ENCODE data around the gene LSM12. TPM values are rescaled to one million over a fixed set of nuclear protein-coding genes. Genes with fewer than 3 reads are reported as not detected.

Gene LSM12
- total RNA-seq, 2 donors from 2014 or later: 24.9 to 30.8 TPM

DNA sequence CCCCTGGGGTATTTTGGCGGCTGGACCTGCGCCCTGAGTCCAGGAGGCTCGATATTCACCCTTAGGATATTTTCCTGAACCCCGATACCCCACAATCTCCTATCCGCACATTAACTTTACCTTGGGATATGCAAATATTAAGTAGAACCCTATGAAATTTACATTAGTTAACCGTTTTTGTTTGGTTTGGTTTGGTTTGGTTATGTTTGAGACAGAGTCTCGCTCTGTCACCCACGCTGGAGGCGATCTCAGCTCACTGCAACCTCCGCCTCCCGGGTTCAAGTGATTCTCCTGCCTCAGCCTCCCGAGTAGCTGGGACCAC, 71.4 kb downstream of the LSM12 start:
- peaks cover 0 to 11% of the 10 kb centered on the region in 2 donors for H3K4me1 ChIP-seq (ENCODE audit: control insufficient read depth in 1 of 2, low read depth in 2 of 2)
- no peak overlapping the region for H3K4me3 ChIP-seq
- no peaks in the 10 kb centered on the region for H3K36me3 ChIP-seq
- ATAC-seq (ENCODE audit: insufficient number of reproducible peaks, low FRiP score, low read depth): no peak
- no peak for DNase-seq (ENCODE audit: low spot score)
- no peak overlapping the region for H3K27ac ChIP-seq
- no peaks in the 10 kb centered on the region for H3K9me3 ChIP-seq
- TF ChIP-seq, protein P1, sequence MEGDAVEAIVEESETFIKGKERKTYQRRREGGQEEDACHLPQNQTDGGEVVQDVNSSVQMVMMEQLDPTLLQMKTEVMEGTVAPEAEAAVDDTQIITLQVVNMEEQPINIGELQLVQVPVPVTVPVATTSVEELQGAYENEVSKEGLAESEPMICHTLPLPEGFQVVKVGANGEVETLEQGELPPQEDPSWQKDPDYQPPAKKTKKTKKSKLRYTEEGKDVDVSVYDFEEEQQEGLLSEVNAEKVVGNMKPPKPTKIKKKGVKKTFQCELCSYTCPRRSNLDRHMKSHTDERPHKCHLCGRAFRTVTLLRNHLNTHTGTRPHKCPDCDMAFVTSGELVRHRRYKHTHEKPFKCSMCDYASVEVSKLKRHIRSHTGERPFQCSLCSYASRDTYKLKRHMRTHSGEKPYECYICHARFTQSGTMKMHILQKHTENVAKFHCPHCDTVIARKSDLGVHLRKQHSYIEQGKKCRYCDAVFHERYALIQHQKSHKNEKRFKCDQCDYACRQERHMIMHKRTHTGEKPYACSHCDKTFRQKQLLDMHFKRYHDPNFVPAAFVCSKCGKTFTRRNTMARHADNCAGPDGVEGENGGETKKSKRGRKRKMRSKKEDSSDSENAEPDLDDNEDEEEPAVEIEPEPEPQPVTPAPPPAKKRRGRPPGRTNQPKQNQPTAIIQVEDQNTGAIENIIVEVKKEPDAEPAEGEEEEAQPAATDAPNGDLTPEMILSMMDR (IDR thresholded peaks at IDR 0.05): no peak
- no peaks in the 10 kb centered on the region for H3K27me3 ChIP-seq (replicated peaks; ENCODE audit: insufficient read depth)

DNA sequence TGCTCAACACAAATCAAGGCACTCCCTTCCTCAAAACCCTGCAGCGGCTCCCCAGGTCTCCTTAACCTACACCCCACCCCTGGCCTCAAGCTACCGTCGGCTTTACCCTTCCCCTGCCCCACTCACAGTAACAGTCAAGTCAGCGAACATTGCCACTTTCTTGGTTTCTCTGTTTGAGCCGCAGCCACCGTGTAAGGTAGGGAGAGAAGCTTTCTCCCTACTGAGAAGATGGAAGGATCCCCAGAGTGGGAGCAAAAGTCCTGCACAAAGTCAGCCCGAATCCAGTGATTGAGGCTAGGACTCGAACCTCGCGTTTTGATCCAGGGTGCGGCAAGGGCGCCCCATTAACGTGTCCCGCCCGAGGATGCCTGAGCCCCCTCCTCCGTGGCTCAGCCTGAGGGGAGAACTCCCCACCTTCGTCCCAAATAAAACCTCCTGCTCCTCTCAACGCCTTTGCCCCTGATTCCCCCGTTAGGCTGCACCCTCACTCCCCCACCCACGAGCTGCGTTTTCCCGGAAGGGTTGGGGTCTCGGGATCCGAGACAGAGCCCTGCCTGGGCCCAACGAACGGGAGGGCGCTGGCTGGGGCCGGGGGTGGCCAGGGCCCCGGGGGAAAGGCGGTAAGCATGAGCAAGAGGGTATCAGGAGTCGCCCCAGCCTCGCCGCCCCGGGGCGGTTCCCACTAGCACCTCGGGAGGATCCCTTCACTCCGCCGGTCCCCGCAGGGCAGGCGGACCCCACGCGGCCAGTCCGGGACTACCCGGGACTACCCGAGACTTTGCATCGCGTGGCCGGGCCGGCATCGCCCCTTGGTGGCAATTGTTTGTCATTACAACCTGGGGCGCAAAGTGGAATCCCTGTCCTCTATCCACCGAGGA, 72.0 kb downstream of the LSM12 start:
- no peaks in the 10 kb centered on the region for H3K9me3 ChIP-seq
- no peak for ATAC-seq (ENCODE audit: insufficient number of reproducible peaks, low FRiP score, low read depth)
- H3K27me3 ChIP-seq (replicated peaks; ENCODE audit: insufficient read depth): no peaks in the 10 kb centered on the region
- H3K27ac ChIP-seq: no peak overlapping the region
- H3K36me3 ChIP-seq: no peaks in the 10 kb centered on the region
- H3K4me1 ChIP-seq (ENCODE audit: control insufficient read depth in 1 of 2, low read depth in 2 of 2): peaks cover 0 to 11% of the 10 kb centered on the region in 2 donors
- DNase-seq (ENCODE audit: low spot score): no peak
- peak overlapping the region; percentile 46 for H3K4me3 ChIP-seq
- TF ChIP-seq, protein P1 (IDR thresholded peaks at IDR 0.05): peak; percentile 79

- no peak overlapping the region for H3K4me3 ChIP-seq
Observed at GRCh38 chr17:43992641-43993040, 73.8 kb downstream of the LSM12 start.

GRCh38 chr17:43988301-43988700, 78.2 kb downstream of the LSM12 start:
- TF ChIP-seq, protein P1 (IDR thresholded peaks at IDR 0.05): no peak
- DNase-seq (ENCODE audit: low spot score) (no peak), ATAC-seq (ENCODE audit: insufficient number of reproducible peaks, low FRiP score, low read depth) (no peak)
- Histone ChIP-seq H3K9me3 (no peaks in the 10 kb centered on the region), H3K4me1 (ENCODE audit: control insufficient read depth in 1 of 2, low read depth in 2 of 2) (peaks cover 6 to 9% of the 10 kb centered on the region in 2 donors), H3K27ac (no peak overlapping the region), H3K4me3 (no peak overlapping the region), H3K36me3 (no peaks in the 10 kb centered on the region), H3K27me3 (replicated peaks; ENCODE audit: insufficient read depth) (peaks cover 13% of the 10 kb centered on the region)

More at GRCh38 chr17:43992641-43993040, 73.8 kb downstream of the LSM12 start:
- TF ChIP-seq, protein P1 (IDR thresholded peaks at IDR 0.05): no peak
- Histone ChIP-seq H3K27me3 (replicated peaks; ENCODE audit: insufficient read depth) (no peaks in the 10 kb centered on the region), H3K4me1 (ENCODE audit: control insufficient read depth in 1 of 2, low read depth in 2 of 2) (peaks cover 0 to 11% of the 10 kb centered on the region in 2 donors), H3K9me3 (no peaks in the 10 kb centered on the region), H3K36me3 (no peaks in the 10 kb centered on the region), H3K27ac (no peak overlapping the region)
- no peak for DNase-seq (ENCODE audit: low spot score)
- ATAC-seq (ENCODE audit: insufficient number of reproducible peaks, low FRiP score, low read depth): no peak

DNA sequence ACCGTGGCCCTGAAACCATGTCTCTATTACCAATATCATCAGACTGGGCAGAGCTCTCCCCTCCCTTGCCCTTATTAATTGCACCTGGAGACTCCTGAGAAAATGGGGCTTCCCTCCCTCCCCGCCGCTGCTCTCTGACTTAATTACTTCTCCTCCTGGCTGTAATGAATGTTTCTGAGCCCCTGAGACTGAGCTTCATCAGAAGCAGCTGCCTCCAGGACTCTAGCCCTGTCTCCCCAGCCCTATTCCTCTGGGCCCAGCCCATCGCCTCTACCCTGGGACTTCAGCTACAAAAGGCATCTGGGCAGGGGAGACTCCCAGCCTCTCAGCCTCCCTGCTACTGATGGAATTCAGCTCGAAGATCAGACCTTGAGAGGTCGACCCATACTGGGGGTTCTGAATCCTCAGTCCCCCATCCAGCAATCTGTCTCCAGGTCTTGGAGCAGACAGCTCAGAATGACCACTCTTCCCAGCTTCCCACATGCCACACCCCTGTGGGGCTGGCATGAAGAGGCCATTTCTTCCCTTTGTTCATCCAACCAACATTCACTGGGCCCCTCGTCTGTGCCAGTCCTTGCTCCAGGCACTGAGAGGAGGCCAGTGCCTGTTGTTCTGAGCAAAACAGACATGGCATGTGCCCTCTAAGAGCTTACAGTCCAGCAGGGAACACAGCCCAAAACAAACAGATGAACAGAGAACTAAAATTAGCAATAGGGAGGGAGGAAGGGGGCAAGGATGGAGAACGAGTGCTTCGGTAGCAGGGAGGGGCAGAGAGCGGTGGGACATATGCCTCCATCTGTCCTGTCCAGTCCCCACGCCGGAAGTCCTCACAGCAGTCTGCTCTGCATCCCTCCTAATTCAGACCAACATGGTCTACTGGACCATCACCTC, 79.1 kb downstream of the LSM12 start:
- Histone ChIP-seq H3K27ac (no peak overlapping the region), H3K9me3 (no peaks in the 10 kb centered on the region), H3K27me3 (replicated peaks; ENCODE audit: insufficient read depth) (peaks cover 14% of the 10 kb centered on the region), H3K36me3 (no peaks in the 10 kb centered on the region), H3K4me3 (no peak overlapping the region), H3K4me1 (ENCODE audit: control insufficient read depth in 1 of 2, low read depth in 2 of 2) (peaks cover 6 to 10% of the 10 kb centered on the region in 2 donors)
- ATAC-seq (ENCODE audit: insufficient number of reproducible peaks, low FRiP score, low read depth) (no peak), DNase-seq (ENCODE audit: low spot score) (no peak)
- TF ChIP-seq, protein P1 (IDR thresholded peaks at IDR 0.05): no peak
